NCI-H146 (cell line): Measurements from ENCODE around the gene CRNKL1.

Experiments used
- DNase-seq: peaks from one replicate; lab custom pipeline; 2025; lab: John Stamatoyannopoulos, UW

Gene CRNKL1

DNA sequence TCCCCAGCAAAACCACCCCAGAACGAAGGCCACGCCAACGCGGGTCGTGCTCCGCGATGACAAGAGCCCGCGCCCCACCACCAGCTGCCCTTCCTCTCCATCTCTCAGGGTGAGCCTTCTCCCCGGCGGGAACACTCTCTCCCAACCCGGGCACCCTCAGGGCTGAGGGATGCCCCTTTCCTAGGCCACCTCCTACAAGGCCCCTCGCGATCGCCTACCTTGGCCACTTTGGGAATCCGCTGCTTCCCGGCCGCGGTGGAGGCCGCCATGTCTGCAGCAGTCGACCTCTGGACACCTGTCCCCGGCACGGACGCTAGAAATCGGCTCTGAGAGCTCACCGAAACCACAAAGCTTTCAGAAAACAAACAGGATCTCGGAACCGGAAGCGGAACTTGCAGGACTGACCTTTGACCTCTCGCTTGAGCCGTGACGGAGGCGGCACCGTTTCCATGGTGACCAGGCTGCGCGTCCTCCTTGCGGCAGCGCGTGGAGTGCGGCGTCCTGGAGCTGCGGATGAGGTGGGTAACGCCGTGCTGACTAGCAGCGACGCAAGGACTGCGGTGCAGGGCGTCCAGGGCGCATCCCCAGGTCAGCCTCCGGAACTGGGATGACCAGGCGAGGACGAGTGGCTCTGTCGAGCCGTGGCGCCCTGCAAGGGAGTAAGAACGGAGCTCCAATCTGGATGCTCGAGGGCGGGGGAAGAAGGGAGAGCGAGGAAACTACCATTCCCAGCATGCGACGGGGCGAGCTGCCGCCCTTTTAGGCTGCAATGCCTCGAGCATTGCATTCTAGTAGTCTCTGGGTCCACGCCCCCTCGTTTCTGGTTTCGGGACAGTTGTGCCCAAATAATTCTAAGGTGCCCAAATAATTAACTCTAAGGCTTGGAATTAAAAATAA lies at the start of gene CRNKL1, which contains the start of gene CFAP61:
TSS of gene CRNKL1 (minus strand) at position 393 of the 897 bp plus-strand sequence. CDS start at position 269, 124 bp downstream.
TSS of gene CFAP61 (plus strand) at position 459 of the 897 bp plus-strand sequence. CDS start 4,122 bp downstream, outside the sequence.
- peak; percentile 99 for DNase-seq

DNA sequence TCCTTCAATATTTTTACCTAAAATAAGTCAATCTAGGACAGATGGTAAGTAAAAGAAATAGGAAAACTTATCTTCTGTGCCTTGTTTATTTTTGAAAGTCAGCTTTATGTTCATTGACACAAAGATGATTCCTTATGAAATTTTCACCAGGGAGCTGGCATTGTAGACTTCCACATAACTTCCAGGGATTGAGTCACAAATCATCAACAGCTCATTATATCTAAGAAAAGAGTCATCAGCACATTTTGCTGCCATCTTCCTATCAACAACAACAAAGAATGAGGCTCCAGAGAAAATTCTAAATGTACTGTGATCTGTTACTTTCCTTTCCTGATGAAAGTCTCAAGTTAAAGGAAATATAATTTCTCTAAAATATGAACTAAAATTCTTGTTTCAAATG lies 48.6 kb upstream of the CRNKL1 start:
- no peak for DNase-seq

DNA sequence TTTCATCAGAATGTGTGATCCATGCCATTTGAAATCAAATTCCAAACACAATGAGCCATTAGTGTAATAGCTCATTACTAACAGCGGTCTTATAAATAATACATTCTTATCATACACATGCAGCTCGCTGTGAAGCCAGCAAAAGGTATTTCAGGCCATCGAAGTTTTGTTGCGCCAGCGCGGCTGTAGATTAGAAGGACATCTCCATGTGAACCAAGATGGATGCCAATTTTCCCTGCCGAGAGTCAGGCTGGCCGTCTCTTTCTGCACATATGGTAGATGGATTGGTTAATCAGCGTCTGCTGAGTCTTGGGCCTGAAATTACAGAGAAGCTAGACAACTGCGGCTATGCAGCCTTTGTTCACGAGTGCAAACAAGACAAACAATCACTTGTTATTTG lies 44.2 kb upstream of the CRNKL1 start:
- DNase-seq, result peak; percentile 90

DNA sequence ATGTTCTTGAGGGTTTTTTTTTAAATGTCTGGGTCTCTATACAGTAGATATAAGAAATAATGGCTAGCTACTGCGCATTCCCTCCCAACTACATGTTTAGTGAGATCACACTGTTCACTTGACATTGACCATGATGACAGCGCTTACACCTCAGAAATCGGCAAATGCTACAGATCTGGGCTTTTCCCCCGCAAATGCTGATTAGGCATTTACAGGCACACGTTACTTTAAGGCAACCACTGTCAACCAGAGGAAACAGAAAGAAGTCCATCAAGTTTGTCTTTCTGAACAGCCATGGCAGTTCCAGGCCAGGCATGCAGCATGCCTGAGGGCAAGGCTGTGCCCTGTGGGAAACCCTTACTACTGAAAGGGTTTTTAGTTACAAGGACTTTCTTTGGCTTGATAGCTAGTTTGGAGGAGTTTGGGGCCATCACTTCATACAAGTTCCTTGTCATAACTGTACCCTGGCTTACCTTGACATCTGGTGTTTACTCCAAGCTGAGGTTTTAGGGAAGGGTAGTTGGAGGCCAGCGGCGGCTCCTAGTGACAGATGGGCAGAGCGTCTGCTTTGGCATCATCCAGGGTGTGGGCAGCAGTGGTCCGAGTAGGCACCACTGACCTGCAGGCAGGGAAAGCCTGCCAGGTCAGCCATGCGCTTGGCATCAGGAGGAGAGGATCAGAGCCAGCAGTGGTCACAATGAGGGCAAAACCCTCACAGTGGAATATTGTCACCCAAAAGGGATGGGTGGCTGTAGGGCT lies 43.0 kb upstream of the CRNKL1 start:
- no peak for DNase-seq

DNA sequence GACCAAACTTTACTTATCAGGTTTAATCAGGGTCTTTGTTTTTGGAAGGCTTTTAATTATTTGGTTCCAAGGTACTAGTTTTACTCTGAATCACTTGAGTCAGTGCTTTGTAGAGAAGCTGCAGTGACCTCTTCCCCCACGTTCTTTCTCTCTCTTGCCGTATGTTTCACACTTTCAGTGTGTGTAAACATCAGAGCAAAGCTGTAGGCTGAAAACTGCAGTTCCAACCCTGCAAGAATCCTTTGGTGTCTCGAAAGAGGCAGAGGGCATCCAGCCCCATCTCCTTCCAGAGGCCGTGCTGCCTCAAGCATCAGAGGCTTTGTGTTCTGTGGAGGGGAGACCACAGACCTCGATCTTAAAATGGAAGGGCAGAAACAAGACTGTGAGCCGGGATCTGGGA lies 42.1 kb upstream of the CRNKL1 start:
- DNase-seq, result no peak

DNA sequence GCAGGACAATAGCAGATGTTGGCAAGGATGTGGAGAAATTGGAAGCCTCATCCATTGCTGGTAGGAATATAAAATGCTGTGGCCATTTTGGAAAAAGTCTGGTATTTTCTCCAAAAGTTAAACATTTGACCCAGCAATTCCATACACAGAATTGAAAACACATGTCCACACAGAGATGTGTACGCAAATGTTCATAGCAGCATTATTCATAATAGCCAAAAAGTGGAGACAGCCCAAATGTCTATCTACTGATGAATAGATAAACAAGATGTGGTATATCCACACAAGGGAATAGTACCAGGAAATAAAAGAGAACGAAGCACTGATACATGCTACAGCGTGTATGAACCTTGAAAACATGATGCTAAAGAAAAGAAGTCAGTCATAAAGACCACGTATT lies 40.6 kb upstream of the CRNKL1 start:
- no peak for DNase-seq

DNA sequence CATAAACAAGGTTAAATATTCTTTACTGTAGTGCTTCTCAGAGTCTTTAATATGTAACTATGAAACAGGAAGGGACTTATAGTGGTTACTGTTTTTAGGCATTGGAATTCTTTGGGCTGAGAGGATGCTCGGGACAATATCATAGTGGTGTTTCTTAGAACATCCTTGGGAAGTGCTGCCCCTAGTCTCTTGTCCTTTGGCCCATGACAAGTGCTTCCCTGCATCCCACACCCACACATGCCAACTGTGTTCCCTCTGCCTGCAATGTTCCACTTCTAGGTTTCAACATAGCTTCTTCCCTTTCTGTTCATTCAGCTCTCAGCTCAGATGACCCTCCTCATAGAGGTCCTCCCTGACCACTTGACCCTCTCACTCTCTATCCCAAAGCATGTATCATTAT lies 37.7 kb upstream of the CRNKL1 start:
- no peak for DNase-seq

DNA sequence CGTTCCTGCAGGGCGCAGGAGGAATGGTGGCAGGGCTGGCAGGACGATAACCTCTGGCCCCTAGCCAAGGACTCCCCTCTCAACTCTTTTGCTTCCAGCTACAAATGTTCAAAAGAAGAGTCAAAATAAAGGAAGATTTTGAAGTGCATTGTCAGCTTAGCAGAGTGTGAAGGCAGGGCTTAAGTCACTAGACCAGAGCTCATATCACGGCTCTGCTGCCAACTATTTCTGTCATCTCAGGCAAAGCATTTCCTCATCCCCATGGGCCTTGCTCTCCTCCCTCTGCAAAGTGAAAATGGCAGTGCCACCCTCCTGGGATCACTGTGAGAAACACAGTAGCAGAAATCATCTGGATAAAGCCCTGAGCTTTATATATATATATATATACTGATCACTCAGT lies 36.8 kb upstream of the CRNKL1 start:
- no peak for DNase-seq

DNA sequence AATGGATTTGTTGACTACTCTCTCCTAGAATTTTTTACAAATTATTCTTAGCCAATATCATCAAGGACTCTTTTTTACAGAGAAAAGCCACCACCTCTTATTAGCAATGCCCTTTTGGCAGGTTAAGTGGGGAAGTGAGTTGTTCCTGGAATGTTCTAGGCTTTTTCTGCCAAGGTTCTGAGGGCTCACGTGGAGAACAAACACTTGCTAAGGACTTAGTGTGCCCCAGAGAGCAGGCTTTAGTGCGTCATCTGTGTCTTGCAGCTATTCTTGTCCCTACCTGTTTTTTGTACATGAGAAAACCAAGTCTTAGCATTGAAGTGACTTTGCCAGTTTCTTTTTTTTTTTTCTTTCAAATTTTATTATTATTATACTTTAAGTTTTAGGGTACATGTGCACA lies 33.5 kb upstream of the CRNKL1 start:
- DNase-seq, result no peak

DNA sequence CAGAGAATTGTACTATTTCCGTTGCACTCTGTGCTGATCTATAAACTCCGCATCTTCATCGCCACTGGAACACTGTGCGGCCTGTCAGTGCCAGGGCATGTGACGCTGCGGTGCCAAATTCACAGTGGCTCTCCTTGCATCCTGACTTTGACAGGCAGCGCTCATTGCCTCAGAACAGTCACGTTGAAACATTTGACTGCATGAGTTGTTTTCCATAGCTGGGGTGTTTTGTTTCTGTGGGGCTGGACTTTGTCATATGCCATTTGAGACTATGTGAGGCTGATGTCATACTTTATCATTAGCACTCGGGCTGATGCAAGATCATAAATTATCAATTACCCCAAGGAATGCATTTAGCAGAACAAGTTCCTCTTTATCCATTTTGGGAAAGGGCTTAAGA lies 32.8 kb upstream of the CRNKL1 start:
- no peak for DNase-seq

DNA sequence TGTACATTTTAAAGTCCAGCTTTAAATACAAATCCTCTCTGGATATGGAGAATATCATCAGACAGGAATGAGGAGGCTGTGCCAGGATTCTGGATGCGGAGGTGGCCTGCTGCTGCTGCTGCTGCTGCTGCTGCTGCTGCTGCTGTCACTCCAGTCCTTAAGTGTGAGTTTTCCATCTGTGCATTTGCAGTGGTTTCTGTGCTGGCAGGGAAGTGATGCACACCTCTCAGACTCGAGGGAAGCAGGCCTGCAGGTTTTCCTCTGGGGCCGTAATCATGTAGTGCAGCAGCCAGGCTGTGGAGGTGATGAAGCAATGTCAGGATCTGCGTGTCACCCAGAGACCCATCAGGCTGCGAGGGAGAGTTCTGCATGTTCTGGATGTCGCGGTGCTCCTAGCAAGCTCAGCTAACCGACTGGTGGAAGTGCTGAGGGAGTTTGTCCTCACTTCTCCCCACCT lies 32.1 kb upstream of the CRNKL1 start:
- DNase-seq, result no peak

DNA sequence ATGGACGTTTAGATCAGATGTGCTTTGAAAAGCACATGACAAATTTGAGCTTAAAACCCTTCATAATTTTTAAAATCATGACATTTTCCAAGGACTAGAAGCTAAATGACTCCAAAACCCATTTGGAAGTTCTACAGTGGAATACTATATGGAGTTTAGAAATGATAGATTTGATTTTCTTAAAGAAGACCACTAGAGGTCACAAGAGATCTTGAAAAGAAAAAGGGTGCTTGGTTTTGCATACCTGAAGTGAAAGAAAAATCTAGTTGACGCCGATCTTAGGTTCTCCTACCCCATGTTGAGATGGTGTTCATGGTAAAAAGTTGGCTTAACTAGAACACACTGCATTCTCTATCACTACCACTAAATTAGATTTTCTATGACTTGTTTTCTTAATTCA lies 31.5 kb upstream of the CRNKL1 start:
- peak; percentile 82 for DNase-seq

DNA sequence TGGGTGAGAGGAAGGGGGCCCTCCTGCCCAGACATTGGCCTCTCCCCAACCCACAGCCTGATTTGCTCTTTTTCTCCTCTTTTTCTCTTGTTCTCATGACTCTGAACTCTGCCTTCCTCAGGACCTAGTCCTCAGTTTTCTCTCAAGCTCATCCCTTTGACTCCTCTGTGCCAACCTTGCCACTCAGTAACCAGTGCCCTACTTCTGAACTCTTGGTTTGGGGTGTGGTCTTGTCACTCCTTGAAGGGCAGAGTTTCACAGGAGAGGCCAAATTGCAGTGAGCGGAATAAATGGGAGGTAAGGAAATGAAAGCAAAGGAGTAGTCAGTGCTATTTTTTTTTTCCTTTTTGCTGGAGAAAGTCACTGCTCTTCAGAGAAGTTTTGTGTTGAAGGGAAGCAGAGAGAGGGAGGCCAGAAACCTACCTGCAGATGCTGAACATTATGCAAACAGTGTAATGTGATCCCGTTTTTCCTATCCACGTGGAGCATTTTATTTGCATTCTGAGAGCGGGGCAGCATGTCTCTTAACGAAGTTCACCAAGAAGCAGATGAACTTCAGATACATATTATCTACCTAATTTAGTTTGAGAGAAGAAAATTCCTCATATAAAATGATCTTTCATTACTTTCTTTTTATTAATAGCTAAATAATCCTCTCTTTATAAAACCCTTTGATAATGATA lies 27.0 kb upstream of the CRNKL1 start:
- DNase-seq, result peak; percentile 78

DNA sequence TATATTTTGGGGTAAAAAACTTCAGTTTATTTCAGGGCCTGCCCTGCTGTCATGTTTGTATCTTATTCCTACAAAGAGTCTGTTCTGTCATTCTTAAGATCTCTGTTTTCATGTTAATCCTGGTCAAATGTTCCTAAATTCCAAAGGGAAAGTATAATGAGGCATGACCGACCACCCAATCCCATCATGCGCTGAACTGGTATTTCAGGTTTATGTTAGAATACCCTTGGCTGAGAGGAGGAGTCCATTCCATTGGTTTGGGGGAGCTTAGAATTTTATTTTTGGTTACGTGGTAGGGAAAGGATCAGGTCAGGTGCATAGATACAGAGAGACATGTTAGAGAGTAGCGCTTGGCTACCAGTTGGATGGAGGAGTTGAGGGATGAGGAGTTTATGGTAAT lies 25.8 kb upstream of the CRNKL1 start:
- no peak for DNase-seq

DNA sequence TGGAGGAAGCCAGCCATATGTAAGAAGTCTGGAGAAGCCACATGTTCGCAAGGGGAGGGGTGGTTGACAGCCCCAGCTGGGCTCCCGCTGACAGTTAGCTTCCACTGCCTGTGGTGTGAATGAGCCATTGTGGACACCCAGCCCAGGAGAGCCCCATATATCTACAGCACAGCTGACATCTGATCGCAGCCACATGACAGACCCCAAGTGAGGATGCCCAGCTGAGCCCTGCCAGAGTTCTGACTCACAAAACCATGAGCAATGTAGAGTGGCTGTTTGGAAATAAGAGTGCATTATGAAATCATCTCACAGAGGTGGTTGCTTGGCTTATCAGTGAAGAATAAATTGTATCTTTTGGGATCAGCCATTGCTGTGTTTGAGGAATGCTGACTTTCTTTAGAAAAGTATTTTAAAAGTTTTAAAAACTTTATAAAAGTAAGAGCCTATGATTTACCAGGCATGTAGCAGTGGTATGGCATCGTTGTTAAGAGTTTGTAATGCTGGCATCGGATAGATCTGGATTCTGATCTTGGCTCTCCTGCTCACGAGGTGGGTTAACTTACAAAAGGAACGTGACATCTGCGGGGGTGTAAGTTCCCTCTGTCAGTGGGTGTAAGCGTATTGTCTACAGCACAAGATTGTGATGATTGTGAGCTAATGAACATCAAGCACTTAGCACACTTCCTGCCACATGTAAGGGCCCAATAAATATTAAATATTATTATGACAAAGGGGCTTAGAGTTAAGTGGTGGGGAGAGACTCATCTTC lies 24.2 kb upstream of the CRNKL1 start:
- no peak for DNase-seq

DNA sequence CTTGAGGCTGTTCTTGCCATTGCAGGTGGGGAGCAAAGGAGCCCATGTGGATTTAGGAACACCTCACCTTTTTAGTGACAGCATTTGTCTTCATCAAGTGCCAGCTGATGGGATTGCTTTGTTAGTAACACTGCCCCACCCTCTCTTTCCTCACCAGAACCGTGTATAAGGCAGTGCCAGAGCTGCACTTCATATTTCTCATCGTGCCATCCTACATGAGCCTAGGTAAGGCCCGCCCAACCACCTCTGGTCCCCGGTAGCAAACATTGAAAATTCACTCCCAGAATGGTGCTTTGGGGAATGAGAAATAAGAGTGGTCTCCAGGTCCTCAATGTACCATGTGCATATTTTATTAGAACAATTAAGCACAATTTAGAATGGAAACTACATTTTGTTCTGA lies 22.8 kb upstream of the CRNKL1 start:
- DNase-seq, result no peak

DNA sequence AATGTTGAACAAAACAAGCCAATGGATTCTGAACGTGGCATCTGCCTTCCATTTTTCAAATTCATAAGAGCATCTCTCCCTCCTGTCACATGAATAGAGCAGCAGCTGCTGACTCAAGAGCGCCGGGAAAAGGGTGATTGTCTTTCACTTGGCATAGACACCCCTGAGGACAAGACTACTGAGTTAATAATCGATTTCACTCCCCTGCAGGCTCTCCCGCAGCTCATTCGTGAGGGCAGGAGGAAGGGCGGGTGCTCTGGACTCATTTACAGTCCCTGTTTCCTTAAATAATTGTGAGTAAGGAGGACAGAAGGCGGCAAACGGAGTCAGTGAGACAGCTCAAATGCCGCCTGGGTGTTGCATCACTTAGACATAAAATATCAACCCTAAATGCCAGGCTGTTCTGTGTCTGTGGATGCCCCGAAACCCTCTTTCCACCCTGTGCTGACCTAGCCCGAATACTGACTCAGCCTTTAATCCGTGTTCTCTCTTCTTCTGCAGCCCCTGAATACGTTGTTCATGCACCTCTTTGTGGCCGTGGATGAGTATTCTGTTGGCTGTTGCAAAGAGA lies 21.6 kb upstream of the CRNKL1 start:
- DNase-seq, result peak; percentile 93

DNA sequence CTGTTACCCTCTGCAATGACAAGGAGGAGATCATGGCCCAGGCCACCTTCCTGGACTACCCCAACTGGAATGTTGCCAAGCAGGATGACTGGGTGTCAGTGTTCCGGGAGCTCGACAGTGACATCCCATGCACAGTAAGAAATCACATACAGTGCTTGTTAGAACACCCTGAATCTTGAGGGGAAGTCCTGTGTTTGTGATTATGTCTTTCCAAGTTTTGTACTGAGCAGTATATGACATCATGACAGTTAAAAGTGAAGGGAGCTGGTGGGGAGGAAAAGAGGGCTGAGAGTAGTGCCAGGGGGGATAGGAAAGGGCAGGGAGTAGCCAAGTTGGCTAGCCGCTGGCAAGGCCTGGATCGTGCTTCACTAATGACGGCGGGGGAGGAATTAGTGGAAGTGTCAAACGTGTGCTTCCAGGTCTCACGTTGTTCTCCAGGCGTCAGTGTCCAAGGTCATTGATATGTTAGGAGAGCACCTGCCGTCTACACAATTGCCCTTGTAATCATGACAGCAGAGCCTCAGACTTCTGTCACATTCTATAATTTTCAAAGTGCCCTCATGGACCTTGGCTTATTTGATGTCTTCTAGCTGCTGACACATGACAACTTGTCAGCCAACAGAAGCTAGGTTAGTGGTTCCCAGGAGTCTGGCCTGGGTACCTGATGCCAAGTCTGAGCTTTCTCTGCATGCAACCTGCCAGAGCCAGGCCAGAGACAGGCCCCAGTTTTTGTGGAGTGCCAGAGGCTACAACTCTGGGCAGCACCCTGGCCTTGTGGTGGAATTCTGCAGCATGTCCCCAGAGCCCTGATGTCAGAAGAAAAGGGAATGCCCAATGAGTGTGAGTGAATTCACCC lies 18.8 kb upstream of the CRNKL1 start:
- peak; percentile 23 for DNase-seq

DNA sequence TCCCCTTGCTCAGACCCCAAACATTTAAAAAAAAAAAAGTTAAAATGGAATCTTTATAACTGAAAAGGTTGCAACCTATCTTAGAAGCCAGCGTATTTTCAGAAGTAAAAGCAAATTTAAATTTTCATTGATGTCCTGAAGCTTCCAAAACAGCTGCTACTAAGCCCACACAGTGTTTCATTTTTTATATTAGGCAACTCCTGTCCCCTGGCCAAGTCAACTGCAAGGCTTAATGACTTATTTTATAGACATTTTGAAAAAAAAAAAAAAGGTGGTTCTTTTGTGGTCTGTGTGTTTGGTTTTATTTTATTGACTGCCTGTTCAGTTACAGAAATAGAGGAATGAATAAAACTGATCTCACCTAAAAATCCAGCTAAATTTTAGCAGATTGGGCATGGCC lies 13.1 kb upstream of the CRNKL1 start:
- DNase-seq, result no peak

DNA sequence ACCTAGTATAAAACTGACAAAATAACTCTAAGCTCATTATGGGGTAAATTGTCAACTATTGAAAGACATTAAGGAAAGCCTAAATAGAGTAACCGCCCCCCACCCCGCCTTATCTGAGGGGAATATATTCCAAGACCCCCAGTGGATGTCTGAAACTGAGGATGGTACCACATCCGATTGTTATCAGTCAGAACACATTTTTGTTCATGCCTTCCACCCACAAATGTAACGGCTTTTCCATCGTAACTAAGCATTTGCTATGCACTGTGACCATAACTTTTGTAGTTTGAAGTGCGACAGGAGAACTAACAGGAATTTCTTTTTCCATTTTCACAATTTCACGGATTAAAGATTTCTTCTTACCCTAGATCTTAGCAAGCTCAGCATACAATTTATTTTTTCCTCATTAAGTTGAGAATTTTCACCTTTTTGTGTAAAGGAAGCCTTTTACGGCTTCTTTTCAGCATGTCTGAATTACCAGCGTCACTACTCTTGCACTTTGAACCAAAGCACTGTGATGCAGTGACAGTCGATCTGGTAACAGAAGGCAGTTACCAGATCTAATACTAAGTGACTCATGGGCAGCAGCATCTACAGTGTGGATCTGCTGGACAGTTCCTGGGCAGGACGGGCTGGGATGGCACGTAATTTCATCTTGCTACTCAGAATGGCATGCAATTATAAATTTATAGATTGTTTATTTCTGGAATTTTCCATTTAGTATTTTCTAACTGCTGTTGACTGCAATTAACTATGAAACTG lies 11.9 kb upstream of the CRNKL1 start:
- no peak for DNase-seq
